HEK293 (cell line): ENCODE results near the gene COL13A1.

ENCODE experiments used
- ZFP37 ChIP-seq: fragments of 450-650 bp; formaldehyde crosslinking; IDR thresholded peaks from 2 replicates; pipeline ENCODE4 v1.5.1; 2016; ENCODE audit warnings: missing biosample characterization, missing genetic modification characterization
- ZNF777 ChIP-seq: fragments of 450-650 bp; formaldehyde crosslinking; IDR thresholded peaks from 2 replicates; pipeline ENCODE4 v1.5.1; 2017; ENCODE audit warnings: missing biosample characterization, missing genetic modification characterization, borderline replicate concordance
- ZNF791 ChIP-seq: fragments of 450-650 bp; formaldehyde crosslinking; IDR thresholded peaks from 2 replicates; pipeline ENCODE4 v1.5.1; 2016; ENCODE audit warnings: missing biosample characterization, missing genetic modification characterization
- TF ChIP-seq, protein P1 (sequence below): fragments of 450-650 bp; formaldehyde crosslinking; IDR thresholded peaks from 2 replicates; pipeline ENCODE4 v1.5.1; 2016; ENCODE audit warnings: missing biosample characterization, missing genetic modification characterization

DNA sequence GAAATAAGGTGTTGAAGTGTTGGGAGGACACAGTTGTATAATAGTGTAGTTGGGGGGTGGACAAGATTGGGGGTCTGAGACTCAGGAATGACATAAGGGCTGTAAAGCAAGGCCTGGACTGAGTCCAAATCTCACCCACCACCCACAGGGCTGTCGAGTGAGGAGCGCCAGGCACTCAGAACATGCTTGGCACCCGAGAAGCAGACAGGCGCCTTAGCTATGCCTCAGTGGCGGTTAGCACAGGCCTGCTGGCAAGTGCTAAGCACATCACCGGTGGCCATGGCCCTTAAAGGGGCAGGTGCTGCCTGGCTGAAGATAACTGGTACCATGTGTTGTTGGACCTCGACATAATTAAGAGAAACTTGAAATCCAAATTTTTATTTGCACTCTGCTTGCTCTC is 90.7 kb downstream of the COL13A1 start:
- TF ChIP-seq, protein P1, sequence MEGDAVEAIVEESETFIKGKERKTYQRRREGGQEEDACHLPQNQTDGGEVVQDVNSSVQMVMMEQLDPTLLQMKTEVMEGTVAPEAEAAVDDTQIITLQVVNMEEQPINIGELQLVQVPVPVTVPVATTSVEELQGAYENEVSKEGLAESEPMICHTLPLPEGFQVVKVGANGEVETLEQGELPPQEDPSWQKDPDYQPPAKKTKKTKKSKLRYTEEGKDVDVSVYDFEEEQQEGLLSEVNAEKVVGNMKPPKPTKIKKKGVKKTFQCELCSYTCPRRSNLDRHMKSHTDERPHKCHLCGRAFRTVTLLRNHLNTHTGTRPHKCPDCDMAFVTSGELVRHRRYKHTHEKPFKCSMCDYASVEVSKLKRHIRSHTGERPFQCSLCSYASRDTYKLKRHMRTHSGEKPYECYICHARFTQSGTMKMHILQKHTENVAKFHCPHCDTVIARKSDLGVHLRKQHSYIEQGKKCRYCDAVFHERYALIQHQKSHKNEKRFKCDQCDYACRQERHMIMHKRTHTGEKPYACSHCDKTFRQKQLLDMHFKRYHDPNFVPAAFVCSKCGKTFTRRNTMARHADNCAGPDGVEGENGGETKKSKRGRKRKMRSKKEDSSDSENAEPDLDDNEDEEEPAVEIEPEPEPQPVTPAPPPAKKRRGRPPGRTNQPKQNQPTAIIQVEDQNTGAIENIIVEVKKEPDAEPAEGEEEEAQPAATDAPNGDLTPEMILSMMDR = no peak
- TF ChIP-seq ZNF791 (tag by site-specific recombination) (no peak), ZFP37 (tag by site-specific recombination) (no peak), ZNF777 (tag by site-specific recombination) (no peak)
